MM.1S (cell line): ENCODE results near the gene PCNX3.
A peak's percentile ranks its signal among the peaks of the same experiment; 100 is the strongest.

ENCODE experiments used
- DNase-seq: peaks from one replicate; pipeline ENCODE4 v3.0.0-alpha.2; 2015
- H2AFZ ChIP-seq: fragments of 300-600 bp; sonication (generic); 2 replicates; pipeline ENCODE4 v1.6.0; 2016; ENCODE audit warnings: antibody characterized with exemption, low read length
- H3F3A ChIP-seq: fragments of 300-600 bp; sonication (generic); 2 replicates; pipeline ENCODE4 v1.6.1; 2016; ENCODE audit warnings: mild to moderate bottlenecking, antibody characterized with exemption, low read length, moderate library complexity, mixed read lengths; ENCODE audit not compliant: insufficient read depth
- H3K27ac ChIP-seq: fragments of 300-600 bp; sonication (generic); 2 replicates; pipeline ENCODE4 v1.5.1; 2016; ENCODE audit warnings: mild to moderate bottlenecking, low read length
- H3K27me3 ChIP-seq: fragments of 300-600 bp; sonication (generic); replicated peaks from 2 replicates; pipeline ENCODE4 v1.6.0; 2016; ENCODE audit warnings: low read length; ENCODE audit not compliant: insufficient read depth
- H3K36me3 ChIP-seq: fragments of 300-600 bp; sonication (generic); replicated peaks from 2 replicates; pipeline ENCODE4 v1.6.1; 2016; ENCODE audit warnings: mild to moderate bottlenecking, low read length, mixed read lengths; ENCODE audit not compliant: insufficient read depth
- H3K4me1 ChIP-seq: fragments of 300-600 bp; sonication (generic); 2 replicates; pipeline ENCODE4 v1.6.1; 2016; ENCODE audit warnings: low read length, mixed read lengths
- H3K4me2 ChIP-seq: fragments of 300-600 bp; sonication (generic); 2 replicates; pipeline ENCODE4 v1.6.0; 2016; ENCODE audit warnings: low read depth, low read length
- H3K4me3 ChIP-seq: fragments of 300-600 bp; sonication (generic); 2 replicates; pipeline ENCODE4 v1.5.1; 2016; ENCODE audit warnings: low read length, mixed read lengths
- H3K79me2 ChIP-seq: fragments of 300-600 bp; sonication (generic); 2 replicates; pipeline ENCODE4 v1.6.1; 2016; ENCODE audit warnings: mixed run types, low read length, mixed read lengths
- H3K9ac ChIP-seq: fragments of 300-600 bp; sonication (generic); 2 replicates; pipeline ENCODE4 v1.6.1; 2016; ENCODE audit warnings: low read length, mixed read lengths
- H3K9me2 ChIP-seq: fragments of 300-600 bp; sonication (generic); replicated peaks from 2 replicates; pipeline ENCODE4 v1.6.1; 2016; ENCODE audit warnings: mild to moderate bottlenecking, low read length, mixed read lengths; ENCODE audit not compliant: insufficient read depth
- H3K9me3 ChIP-seq: fragments of 300-600 bp; sonication (generic); replicated peaks from 2 replicates; pipeline ENCODE4 v1.6.1; 2016; ENCODE audit warnings: mild to moderate bottlenecking, low read length, mixed read lengths; ENCODE audit not compliant: insufficient read depth
- H4K20me1 ChIP-seq: fragments of 300-600 bp; sonication (generic); 2 replicates; pipeline ENCODE4 v1.6.1; 2016; ENCODE audit warnings: mild to moderate bottlenecking, low read length, moderate library complexity, mixed read lengths; ENCODE audit not compliant: insufficient read depth
- EZH2 ChIP-seq: fragments of 300-600 bp; sonication (generic); optimal IDR thresholded peaks from 2 replicates; pipeline ENCODE3; 2017; ENCODE audit warnings: low read depth, mild to moderate bottlenecking, antibody characterized with exemption, low read length, mixed read lengths
- EZH2phosphoT487 ChIP-seq: fragments of 300-600 bp; sonication (generic); IDR thresholded peaks from 2 replicates; pipeline ENCODE4 v1.6.1; 2018; ENCODE audit warnings: antibody characterized with exemption, low read length
- TF ChIP-seq, protein P1 (sequence below): fragments of 300-600 bp; sonication (generic); IDR thresholded peaks from 2 replicates; pipeline ENCODE4 v1.5.1; 2016; ENCODE audit warnings: antibody characterized with exemption, low read length, mixed read lengths

The PCNX3 gene

DNA sequence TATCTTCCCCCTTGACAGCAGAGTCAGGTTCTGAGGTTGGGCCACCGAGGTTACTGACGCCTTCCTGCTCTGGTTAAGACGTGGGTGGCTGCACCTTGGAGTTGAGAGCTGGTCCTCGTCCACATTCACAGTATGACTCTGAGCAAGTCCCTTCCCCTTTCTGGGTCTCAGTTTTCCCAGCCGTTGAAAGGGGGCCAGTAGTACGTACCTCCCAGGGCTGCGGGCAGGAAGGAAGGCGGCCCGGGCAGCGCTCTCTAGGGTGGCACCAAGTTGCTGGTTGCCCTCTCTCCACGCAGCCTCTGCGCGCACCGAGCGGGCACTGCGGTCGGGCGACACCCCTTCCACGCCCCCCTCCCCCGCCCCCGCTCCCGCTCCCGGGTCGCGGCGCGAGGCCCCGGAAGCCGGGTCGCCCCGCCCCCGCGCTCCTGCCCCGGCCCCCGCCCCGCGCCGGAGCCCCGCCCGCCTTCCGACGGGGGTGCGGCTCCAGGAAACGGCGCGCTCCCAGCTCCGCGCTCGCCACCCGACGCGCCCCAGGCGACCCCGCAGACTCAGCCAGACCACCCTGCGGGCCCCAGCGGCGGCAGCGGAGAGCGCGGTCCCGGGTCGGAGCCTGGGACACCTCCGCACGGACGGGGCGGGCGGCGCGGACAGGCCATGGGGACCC lies 39.9 kb upstream of the PCNX3 start, which contains the start of gene EHBP1L1:
Gene EHBP1L1 (plus strand): TSS at position 486 of the 664 bp plus-strand sequence. CDS start 250 bp downstream, outside the sequence.
- H2AFZ ChIP-seq: 0 out of 2 replicates have a peak within 1 kb of the TSS, but pooled peaks have one; percentile 55
- H3K27ac ChIP-seq: peak within 1 kb of the TSS; percentile 83
- peaks cover 70% of the 10 kb centered on the region for H3K79me2 ChIP-seq
- no peaks in the 10 kb centered on the region for H4K20me1 ChIP-seq
- peak within 1 kb of the TSS; percentile 91 for H3K4me3 ChIP-seq
- H3K4me1 ChIP-seq: peaks cover 32% of the 10 kb centered on the region
- H3K9me2 ChIP-seq: no peaks in the 10 kb centered on the region
- peak; percentile 76 for DNase-seq
- no peaks in the 10 kb centered on the region for H3K9me3 ChIP-seq
- H3K4me2 ChIP-seq: peak within 1 kb of the TSS; percentile 98
- TF ChIP-seq EZH2: no peak
- TF ChIP-seq, protein P1, sequence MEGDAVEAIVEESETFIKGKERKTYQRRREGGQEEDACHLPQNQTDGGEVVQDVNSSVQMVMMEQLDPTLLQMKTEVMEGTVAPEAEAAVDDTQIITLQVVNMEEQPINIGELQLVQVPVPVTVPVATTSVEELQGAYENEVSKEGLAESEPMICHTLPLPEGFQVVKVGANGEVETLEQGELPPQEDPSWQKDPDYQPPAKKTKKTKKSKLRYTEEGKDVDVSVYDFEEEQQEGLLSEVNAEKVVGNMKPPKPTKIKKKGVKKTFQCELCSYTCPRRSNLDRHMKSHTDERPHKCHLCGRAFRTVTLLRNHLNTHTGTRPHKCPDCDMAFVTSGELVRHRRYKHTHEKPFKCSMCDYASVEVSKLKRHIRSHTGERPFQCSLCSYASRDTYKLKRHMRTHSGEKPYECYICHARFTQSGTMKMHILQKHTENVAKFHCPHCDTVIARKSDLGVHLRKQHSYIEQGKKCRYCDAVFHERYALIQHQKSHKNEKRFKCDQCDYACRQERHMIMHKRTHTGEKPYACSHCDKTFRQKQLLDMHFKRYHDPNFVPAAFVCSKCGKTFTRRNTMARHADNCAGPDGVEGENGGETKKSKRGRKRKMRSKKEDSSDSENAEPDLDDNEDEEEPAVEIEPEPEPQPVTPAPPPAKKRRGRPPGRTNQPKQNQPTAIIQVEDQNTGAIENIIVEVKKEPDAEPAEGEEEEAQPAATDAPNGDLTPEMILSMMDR: no peak
- TF ChIP-seq EZH2phosphoT487: no peak
- peak within 1 kb of the TSS; percentile 87 for H3K9ac ChIP-seq
- peaks cover 40% of the 10 kb centered on the region for H3F3A ChIP-seq
- H3K27me3 ChIP-seq: no peaks in the 10 kb centered on the region
- no peaks in the 10 kb centered on the region for H3K36me3 ChIP-seq

DNA sequence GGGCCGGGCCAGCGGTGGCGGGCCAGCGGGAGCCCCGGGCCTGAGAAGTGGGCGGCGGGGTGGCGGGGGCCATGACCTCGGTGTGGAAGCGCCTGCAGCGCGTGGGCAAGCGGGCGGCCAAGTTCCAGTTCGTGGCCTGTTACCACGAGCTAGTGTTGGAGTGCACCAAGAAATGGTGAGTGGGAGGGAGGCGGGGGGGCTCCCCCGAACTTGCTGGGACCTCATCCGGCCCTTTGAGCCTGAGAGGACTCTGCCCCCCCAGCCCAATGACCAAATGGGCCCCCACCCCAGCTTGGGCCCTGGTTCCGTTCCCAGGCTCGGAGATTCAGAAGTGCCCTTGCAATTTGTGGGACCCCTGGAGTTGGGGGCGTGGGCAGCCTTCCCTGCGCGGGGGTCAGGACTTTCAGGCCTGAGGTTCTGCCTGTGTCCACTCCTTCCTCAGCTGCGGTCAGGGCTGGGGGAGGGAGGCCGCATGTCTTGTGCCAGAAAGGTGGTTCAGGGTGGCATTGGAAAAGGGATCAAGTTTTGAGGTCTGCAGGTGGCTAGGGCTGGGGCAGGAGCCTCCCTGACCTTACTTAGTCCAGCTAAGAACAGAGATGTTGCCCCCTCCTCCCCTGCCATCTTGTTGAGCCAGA lies 39.2 kb upstream of the PCNX3 start:
- Histone ChIP-seq H2AFZ (no peak overlapping the region), H3K79me2 (peaks cover 69% of the 10 kb centered on the region), H3F3A (peaks cover 36% of the 10 kb centered on the region), H3K27me3 (no peaks in the 10 kb centered on the region), H3K4me3 (peak overlapping the region; percentile 91), H3K4me1 (peaks cover 28% of the 10 kb centered on the region), H3K4me2 (peak overlapping the region; percentile 98), H4K20me1 (no peaks in the 10 kb centered on the region), H3K27ac (peak overlapping the region; percentile 63), H3K9me3 (no peaks in the 10 kb centered on the region), H3K9ac (peak overlapping the region; percentile 87), H3K36me3 (no peaks in the 10 kb centered on the region), H3K9me2 (no peaks in the 10 kb centered on the region)
- TF ChIP-seq EZH2phosphoT487 (no peak), EZH2 (no peak)
- TF ChIP-seq, protein P1: no peak
- DNase-seq: peak; percentile 19

DNA sequence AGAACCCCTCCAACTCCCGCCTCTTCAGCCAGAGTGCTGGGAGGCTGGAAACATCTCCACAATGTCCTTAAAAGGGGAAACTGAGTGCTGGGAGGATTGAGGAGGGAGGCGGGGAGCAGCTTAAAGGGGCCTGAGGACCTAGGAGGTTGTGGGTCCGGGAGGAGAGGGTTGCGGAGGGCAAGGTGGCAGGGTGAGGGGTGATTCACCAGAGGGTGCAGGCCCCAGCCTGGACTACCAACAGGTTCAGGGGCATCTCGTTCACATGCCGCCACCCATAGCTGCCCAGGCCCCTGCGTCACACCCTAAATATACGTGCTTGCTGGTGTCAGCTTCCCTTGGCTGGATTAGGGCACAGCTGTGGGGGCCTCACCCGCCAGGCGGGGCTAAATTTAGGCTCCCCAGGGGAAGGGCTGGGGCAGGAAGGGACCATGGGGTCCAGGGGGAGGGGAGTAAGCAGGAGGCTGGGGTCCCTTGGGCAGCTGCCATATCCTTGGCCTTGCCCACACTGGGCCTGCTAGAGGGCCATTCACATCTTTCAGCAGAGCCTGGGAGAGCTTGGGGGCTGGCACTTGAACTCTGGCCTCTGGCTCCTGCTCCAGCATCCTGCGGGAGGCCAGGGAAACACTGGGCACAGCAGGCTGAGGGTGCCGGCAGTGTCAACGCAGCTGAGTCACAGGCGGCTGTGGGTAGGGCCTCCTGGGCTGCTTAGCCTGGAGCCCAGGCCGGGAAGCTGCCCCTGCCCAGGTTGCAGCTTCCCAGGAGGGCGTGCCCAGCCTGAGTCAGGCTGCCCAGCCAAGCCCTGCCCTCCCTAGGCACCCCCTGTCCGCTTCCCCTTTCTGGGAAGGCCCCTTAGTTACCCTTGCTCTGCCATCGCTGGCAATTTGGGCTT lies 38.5 kb upstream of the PCNX3 start:
- Histone ChIP-seq H4K20me1 (no peaks in the 10 kb centered on the region), H3K9me2 (no peaks in the 10 kb centered on the region), H3K27ac (peak overlapping the region; percentile 63), H3F3A (peaks cover 28% of the 10 kb centered on the region), H3K79me2 (peaks cover 62% of the 10 kb centered on the region), H3K4me2 (peak overlapping the region; percentile 98), H3K27me3 (no peaks in the 10 kb centered on the region), H2AFZ (no peak overlapping the region), H3K9ac (peak overlapping the region; percentile 87), H3K9me3 (no peaks in the 10 kb centered on the region), H3K4me1 (peaks cover 20% of the 10 kb centered on the region), H3K36me3 (no peaks in the 10 kb centered on the region), H3K4me3 (peak overlapping the region; percentile 91)
- DNase-seq: peak; percentile 30
- TF ChIP-seq, protein P1: no peak
- TF ChIP-seq EZH2: no peak
- no peak for TF ChIP-seq EZH2phosphoT487
